Activated T-helper 9 cell treated with anti-CD3 and anti-CD28 coated beads, Interleukin-2, amount 50 U/mL, for 16 hours (primary cell): ENCODE results near the gene OST4.

Source experiments
- DNase-seq: peaks from one replicate; pipeline ENCODE4 v3.0.0-alpha.2; 2020; ENCODE audit warnings: low read depth

Gene OST4

GRCh38 chr2:27093430-27094352 lies 22.2 kb upstream of the OST4 start:
- no peak for DNase-seq

DNA sequence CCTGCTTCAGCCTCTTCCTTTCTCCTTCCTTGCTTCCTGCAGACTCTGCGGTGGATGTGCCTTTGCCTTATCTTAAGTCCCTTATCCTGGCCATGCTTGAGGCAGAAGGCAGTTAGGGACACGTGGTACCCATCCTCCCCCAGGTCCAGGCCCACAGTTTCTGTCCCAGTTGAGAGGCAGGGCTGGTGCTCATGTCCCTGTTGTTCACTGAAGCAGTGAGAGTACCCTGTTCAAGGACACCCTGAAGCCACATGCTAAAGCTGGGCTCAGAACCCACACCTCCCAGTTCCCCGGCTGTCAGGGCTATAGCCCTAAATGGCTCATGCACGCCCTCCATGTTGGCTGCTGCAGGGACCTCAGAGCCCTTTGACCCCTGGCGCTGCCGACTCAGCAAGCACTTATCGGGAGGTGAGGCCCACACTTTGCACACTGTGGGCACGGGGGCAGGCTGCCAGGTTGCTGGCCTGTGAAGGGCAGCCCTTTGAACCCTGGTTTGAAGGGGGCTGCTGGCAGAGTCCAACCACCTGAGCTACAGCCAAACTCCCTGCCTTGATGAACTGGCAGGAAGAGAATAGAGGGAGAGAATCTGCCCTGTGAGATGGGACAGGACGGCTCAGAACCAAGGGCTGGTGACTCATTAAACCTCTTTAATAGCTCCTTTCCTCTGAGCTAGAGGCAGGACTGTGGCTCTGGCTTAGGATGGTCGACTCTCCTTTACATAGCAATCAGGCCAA lies 21.4 kb upstream of the OST4 start:
- DNase-seq = no peak

- DNase-seq = no peak
Measured at GRCh38 chr2:27091746-27092695, 20.6 kb upstream of the OST4 start.

- DNase-seq = no peak
Measured at GRCh38 chr2:27089111-27089954, 17.9 kb upstream of the OST4 start.

- DNase-seq = no peak
Measured at GRCh38 chr2:27088634-27089033, 17.2 kb upstream of the OST4 start.

GRCh38 chr2:27087823-27088410 lies 16.5 kb upstream of the OST4 start:
- DNase-seq = no peak

- DNase-seq = no peak
Measured at GRCh38 chr2:27086724-27087593, 15.5 kb upstream of the OST4 start, which contains the start of gene KHK. TSS of gene KHK (plus strand) at chr2:27086772. CDS start at chr2:27087260, 488 bp downstream.

DNA sequence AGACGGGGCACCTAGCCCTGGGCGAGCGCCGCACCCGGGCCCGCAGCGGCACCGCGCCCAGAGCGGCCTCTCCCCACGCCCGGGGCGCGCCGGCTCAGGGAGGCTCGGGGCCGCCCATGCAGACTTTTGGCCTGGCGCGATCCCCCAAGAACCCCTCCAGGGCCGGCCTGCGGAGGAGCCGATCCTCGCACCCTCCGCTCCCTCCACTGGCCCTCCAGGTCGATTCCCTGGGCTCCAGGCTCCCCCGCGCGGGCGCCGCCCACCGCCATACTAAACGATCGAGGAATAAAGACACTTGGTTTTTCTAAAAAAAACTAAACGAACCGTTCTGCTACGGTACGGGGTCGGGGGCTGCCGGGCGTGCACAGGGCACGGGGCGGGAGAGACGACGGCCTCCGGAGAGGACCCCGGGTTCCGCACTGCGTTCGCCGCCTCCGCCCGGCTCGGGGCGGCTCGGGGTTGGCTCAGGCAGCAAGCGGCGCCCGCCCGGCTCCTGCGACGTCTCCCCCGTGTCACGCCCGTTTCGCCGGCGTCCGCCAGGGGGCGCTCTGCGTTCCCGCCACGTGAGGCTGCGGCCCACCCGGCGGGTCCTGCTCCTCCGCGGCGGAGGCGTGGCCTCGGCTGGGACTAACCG lies 14.8 kb upstream of the OST4 start:
- peak; percentile 99 for DNase-seq

- DNase-seq = peak; percentile 9
Measured at GRCh38 chr2:27085673-27086089, 14.2 kb upstream of the OST4 start.

DNA sequence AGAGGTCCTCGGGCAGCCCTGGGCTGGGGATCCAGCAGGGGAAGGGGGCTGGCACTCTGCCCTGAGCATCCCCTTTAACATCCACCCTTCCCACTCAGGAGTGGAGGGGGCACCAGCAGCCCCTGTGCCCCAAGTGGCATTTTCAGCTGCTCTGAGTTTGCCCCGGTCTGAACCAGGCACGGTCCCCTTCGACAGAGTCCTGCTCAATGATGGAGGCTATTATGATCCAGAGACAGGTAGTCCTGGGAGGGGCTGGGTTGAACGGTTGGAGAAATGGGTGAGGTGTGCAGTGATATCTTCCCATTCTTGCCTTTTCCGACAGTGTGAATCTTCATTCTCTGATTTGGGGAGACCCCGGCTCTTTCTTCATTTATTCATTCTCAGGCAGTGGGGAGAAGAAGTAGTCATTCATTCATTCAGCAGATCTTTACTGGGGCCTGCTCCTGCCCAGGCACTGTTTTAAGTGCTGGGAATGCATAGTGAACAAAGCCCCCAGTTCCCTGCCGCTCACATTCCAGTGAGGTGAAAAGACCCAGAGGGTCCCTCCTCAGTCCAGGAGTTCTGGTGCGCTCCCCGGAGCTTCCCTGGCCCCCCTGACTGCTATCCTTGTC lies 13.7 kb upstream of the OST4 start:
- no peak for DNase-seq

DNA sequence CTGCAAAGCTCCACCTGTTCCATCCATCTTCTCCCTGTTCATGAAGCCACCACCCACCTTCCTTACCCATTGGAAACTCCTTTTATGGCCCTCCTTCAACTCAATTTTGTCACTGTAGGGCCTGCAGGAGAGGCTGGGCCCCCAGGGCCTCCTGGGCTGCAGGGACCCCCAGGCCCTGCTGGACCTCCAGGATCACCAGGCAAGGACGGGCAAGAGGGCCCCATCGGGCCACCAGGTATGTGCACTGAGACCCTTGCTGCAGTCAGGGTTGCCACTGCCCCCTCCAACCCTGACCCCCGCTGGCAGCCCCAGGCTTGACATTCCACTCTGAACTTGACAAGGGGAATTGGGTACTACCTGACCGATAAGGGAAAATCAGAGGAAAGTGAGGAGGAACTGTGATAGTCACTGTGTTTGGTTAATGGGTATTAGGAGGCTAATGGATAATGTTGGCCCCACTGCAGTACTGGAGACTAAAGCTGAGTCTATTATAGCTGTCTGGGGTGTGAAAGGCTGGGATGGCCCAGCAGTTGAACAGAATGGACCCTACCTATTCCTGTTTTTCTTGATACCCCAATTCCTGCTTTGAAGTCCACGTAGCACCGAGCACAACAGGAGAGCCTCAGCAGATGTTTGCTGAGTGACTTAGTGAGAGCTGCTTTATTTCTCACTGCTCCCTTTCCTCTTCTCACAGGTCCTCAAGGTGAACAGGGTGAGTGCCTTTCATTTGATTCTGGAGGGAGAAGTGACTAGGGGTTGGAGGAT lies 13.0 kb upstream of the OST4 start:
- DNase-seq = no peak

DNA sequence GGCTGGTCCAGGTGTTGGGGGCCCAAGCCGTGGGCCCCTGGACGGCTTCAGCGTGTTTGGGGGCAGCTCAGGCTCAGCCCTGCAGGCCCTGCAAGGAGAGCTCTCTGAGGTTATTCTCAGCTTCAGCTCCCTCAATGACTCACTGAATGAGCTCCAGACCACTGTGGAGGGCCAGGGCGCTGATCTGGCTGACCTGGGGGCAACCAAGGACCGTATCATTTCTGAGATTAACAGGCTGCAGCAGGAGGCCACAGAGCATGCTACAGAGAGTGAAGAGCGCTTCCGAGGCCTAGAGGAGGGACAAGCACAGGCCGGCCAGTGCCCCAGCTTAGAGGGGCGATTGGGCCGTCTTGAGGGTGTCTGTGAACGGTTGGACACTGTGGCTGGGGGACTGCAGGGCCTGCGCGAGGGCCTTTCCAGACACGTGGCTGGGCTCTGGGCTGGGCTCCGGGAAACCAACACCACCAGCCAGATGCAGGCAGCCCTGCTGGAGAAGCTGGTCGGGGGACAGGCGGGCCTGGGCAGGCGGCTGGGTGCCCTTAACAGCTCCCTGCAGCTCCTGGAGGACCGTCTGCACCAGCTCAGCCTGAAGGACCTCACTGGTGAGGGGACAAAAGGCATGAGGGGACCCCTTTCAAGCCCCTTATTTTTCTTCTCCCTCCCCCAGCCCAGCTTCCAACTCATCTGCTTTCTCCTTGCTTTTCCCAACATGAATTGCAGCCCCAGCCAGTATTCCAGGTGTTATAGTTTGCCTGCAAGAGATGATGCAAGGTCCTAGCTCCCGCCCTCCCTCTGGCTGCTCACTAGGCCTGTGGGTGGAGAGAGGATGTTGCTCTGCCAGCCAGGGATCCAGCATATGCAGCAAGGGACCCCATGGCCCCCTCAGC lies 12.2 kb upstream of the OST4 start:
- no peak for DNase-seq

GRCh38 chr2:27082773-27083409 lies 11.4 kb upstream of the OST4 start:
- DNase-seq = no peak

- DNase-seq = no peak
Measured at GRCh38 chr2:27081984-27082772, 10.7 kb upstream of the OST4 start.

GRCh38 chr2:27080603-27080936 lies 9.1 kb upstream of the OST4 start:
- DNase-seq = no peak

DNA sequence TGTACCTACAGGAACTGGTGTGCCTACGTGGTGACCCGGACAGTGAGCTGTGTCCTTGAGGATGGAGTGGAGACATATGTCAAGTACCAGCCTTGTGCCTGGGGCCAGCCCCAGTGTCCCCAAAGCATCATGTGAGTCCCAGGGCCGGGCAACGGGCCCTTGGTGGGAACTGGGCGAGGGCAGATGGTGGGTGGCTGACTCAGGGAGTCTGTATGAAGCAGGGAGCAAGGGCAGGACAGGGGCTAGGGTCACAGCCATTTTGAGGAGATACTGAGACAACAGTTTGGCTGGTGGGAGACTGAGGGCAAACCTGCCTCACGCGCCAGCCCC lies 8.7 kb upstream of the OST4 start:
- DNase-seq = no peak
